ENCODE measurements around the gene CARD19.

- TF ChIP-seq POLR2A (IDR thresholded peaks at IDR 0.05; ENCODE audit: low read depth, low read length) = no peak
- TF ChIP-seq POLR2AphosphoS5 (IDR thresholded peaks at IDR 0.05; ENCODE audit: low read depth, low read length) = no peak
- no peak for TF ChIP-seq TAF1 (IDR thresholded peaks at IDR 0.05; ENCODE audit: borderline replicate concordance, low read depth, low read length)
Observed at GRCh38 chr9:93118863-93119702, 23.1 kb downstream of the CARD19 start.
